Astrocyte (in vitro differentiated cells and primary cell): ENCODE data around the gene MPP7. TPM values are rescaled to one million over a fixed set of nuclear protein-coding genes. Genes with fewer than 3 reads are reported as not detected.

Source experiments
- DNase-seq: peaks from one replicate; pipeline ENCODE4 v3.0.0-alpha.2; 2010; ENCODE audit warnings: low read depth
- FAIRE-seq: peaks from 2 replicates; lab custom pipeline; 2011; peaks lifted over from hg19 to GRCh38; lab: Jason Lieb, UNC
- H2AFZ ChIP-seq: 2 replicates; pipeline ENCODE4 v1.6.0; 2012; ENCODE audit warnings: low read depth, low read length, inconsistent platforms
- H3K27ac ChIP-seq: 2 replicates; pipeline ENCODE4 v1.5.1; 2011; ENCODE audit warnings: low read depth, low read length, inconsistent platforms
- H3K27me3 ChIP-seq: 2 replicates; pipeline ENCODE4 v1.6.0; 2011; ENCODE audit warnings: low read length, inconsistent platforms; ENCODE audit not compliant: insufficient read depth
- H3K36me3 ChIP-seq: 2 replicates; pipeline ENCODE4 v1.5.1; 2011; ENCODE audit warnings: low read length, inconsistent platforms; ENCODE audit not compliant: insufficient read depth
- H3K4me1 ChIP-seq: 2 replicates; pipeline ENCODE4 v1.5.1; 2011; ENCODE audit warnings: low read length, inconsistent platforms; ENCODE audit not compliant: insufficient read depth
- H3K4me2 ChIP-seq: 2 replicates; pipeline ENCODE4 v1.6.0; 2012; ENCODE audit warnings: low read length, inconsistent platforms
- H3K4me3 ChIP-seq: 2 replicates; pipeline ENCODE4 v1.5.1; 2011; ENCODE audit warnings: low read depth, mild to moderate bottlenecking, low read length, inconsistent platforms; ENCODE audit not compliant: insufficient read depth
- H3K79me2 ChIP-seq: 2 replicates; pipeline ENCODE4 v1.6.0; 2012; ENCODE audit warnings: mild to moderate bottlenecking, low read length, inconsistent platforms; ENCODE audit not compliant: insufficient read depth
- H3K9ac ChIP-seq: 2 replicates; pipeline ENCODE4 v1.6.0; 2012; ENCODE audit warnings: mild to moderate bottlenecking, low read length, inconsistent platforms
- H3K9me3 ChIP-seq: 2 replicates; pipeline ENCODE4 v1.5.1; 2012; ENCODE audit warnings: low read depth, mild to moderate bottlenecking, low read length, inconsistent platforms; ENCODE audit not compliant: insufficient read depth
- H4K20me1 ChIP-seq: 2 replicates; pipeline ENCODE4 v1.6.0; 2012; ENCODE audit warnings: low read length, inconsistent platforms; ENCODE audit not compliant: insufficient read depth
- H3K27ac Mint-ChIP-seq: one replicate; pipeline ENCODE4 v1.8.0; 2021; ENCODE audit warnings: mild to moderate bottlenecking, mixed read lengths; ENCODE audit not compliant: unreplicated experiment
- H3K27me3 Mint-ChIP-seq: one replicate; pipeline ENCODE4 v1.8.0; 2021; ENCODE audit warnings: low read depth, mixed read lengths; ENCODE audit not compliant: unreplicated experiment
- H3K36me3 Mint-ChIP-seq: one replicate; pipeline ENCODE4 v1.8.0; 2021; ENCODE audit warnings: low read depth, mixed read lengths; ENCODE audit not compliant: unreplicated experiment
- H3K4me1 Mint-ChIP-seq: one replicate; pipeline ENCODE4 v1.8.0; 2021; ENCODE audit warnings: low read depth, mixed read lengths; ENCODE audit not compliant: unreplicated experiment
- H3K4me3 Mint-ChIP-seq: one replicate; pipeline ENCODE4 v1.8.0; 2021; ENCODE audit warnings: mild to moderate bottlenecking, moderate library complexity, mixed read lengths; ENCODE audit not compliant: unreplicated experiment
- H3K9me3 Mint-ChIP-seq: one replicate; pipeline ENCODE4 v1.8.0; 2021; ENCODE audit warnings: mild to moderate bottlenecking, mixed read lengths; ENCODE audit not compliant: unreplicated experiment
- EZH2 ChIP-seq: IDR thresholded peaks from 2 replicates; pipeline ENCODE4 v1.6.1; 2012; ENCODE audit warnings: mild to moderate bottlenecking, low read length, inconsistent platforms; ENCODE audit not compliant: insufficient read depth
- total RNA-seq: library from RNA; stranded (reverse); gene quantifications from 2 replicates; pipeline ENCODE4 v1.2.1, GENCODE V29; 2021
- TF ChIP-seq, protein P1 (sequence below): IDR thresholded peaks from 2 replicates; pipeline ENCODE4 v1.5.1; 2011; ENCODE audit warnings: low read depth, mild to moderate bottlenecking, inconsistent platforms, low read length, moderate library complexity; ENCODE audit not compliant: insufficient read depth

The MPP7 gene
- total RNA-seq, 1 donor from 2014 or later: 7.1 TPM

GRCh38 chr10:28311104-28311503, 8.2 kb upstream of the MPP7 start:
- no peaks in the 10 kb centered on the region for H3K79me2 ChIP-seq
- H3K4me3 ChIP-seq: no peak overlapping the region
- no peaks in the 10 kb centered on the region for H3K4me1 ChIP-seq
- H3K9me3 ChIP-seq: no peaks in the 10 kb centered on the region
- Mint-ChIP-seq H3K9me3 (no peaks in the 10 kb centered on the region), H3K4me1 (no peaks in the 10 kb centered on the region), H3K27me3 (peaks cover 14% of the 10 kb centered on the region), H3K27ac (no peak overlapping the region), H3K36me3 (peaks cover 2% of the 10 kb centered on the region), H3K4me3 (no peak overlapping the region)
- TF ChIP-seq, protein P1, sequence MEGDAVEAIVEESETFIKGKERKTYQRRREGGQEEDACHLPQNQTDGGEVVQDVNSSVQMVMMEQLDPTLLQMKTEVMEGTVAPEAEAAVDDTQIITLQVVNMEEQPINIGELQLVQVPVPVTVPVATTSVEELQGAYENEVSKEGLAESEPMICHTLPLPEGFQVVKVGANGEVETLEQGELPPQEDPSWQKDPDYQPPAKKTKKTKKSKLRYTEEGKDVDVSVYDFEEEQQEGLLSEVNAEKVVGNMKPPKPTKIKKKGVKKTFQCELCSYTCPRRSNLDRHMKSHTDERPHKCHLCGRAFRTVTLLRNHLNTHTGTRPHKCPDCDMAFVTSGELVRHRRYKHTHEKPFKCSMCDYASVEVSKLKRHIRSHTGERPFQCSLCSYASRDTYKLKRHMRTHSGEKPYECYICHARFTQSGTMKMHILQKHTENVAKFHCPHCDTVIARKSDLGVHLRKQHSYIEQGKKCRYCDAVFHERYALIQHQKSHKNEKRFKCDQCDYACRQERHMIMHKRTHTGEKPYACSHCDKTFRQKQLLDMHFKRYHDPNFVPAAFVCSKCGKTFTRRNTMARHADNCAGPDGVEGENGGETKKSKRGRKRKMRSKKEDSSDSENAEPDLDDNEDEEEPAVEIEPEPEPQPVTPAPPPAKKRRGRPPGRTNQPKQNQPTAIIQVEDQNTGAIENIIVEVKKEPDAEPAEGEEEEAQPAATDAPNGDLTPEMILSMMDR: no peak
- TF ChIP-seq EZH2: no peak
- peaks cover 19% of the 10 kb centered on the region for H3K27me3 ChIP-seq
- FAIRE-seq: no peak
- no peaks in the 10 kb centered on the region for H4K20me1 ChIP-seq
- H3K36me3 ChIP-seq: no peaks in the 10 kb centered on the region
- H2AFZ ChIP-seq: no peak overlapping the region
- no peak overlapping the region for H3K9ac ChIP-seq
- H3K27ac ChIP-seq: no peak overlapping the region
- H3K4me2 ChIP-seq: no peak overlapping the region
- no peak for DNase-seq

DNA sequence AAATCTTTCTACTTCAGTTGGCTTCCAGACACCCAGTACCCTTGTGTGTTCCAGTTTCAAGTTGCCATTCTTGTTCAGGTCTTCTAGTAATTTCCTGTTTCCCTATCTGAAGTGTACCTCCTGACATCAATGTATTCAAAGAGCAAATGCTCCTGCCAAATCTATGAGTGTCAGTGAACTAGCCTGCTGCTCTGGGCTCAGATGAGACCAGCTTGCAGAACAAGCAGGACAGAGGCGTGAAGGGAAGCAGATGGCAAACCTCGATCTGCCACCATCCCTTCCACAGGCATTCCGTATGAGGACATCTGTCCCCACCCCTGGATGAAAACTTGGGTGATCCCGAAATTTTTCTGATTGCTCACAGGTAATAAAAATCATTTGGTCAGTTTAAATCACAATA, 4.4 kb upstream of the MPP7 start:
- Histone ChIP-seq H3K36me3 (no peaks in the 10 kb centered on the region), H3K27me3 (peaks cover 41% of the 10 kb centered on the region), H4K20me1 (no peaks in the 10 kb centered on the region), H3K27ac (no peak overlapping the region), H3K4me2 (no peak overlapping the region), H3K4me3 (no peak overlapping the region), H3K9me3 (no peaks in the 10 kb centered on the region), H3K4me1 (peaks cover under 1% of the 10 kb centered on the region), H2AFZ (no peak overlapping the region), H3K9ac (no peak overlapping the region), H3K79me2 (no peaks in the 10 kb centered on the region)
- H3K4me3 Mint-ChIP-seq: no peak overlapping the region
- H3K36me3 Mint-ChIP-seq: peaks cover 2% of the 10 kb centered on the region
- DNase-seq (no peak), FAIRE-seq (no peak)
- TF ChIP-seq, protein P1: no peak
- TF ChIP-seq EZH2: no peak
- H3K4me1 Mint-ChIP-seq: peaks cover 2% of the 10 kb centered on the region
- H3K27ac Mint-ChIP-seq: no peak overlapping the region
- H3K27me3 Mint-ChIP-seq: peaks cover 28% of the 10 kb centered on the region
- no peaks in the 10 kb centered on the region for H3K9me3 Mint-ChIP-seq

GRCh38 chr10:28305553-28305952, 2.7 kb upstream of the MPP7 start:
- TF ChIP-seq, protein P1: no peak
- TF ChIP-seq EZH2: no peak
- FAIRE-seq (no peak), DNase-seq (no peak)
- Histone ChIP-seq H3K27me3 (peaks cover 41% of the 10 kb centered on the region), H3K9ac (no peak overlapping the region), H3K4me3 (no peak overlapping the region), H3K79me2 (no peaks in the 10 kb centered on the region), H3K4me1 (peaks cover 7% of the 10 kb centered on the region), H2AFZ (no peak overlapping the region), H4K20me1 (no peaks in the 10 kb centered on the region), H3K36me3 (no peaks in the 10 kb centered on the region), H3K27ac (no peak overlapping the region), H3K4me2 (no peak overlapping the region), H3K9me3 (no peaks in the 10 kb centered on the region)
- Mint-ChIP-seq H3K36me3 (peaks cover 2% of the 10 kb centered on the region), H3K4me3 (no peak overlapping the region), H3K9me3 (no peaks in the 10 kb centered on the region), H3K4me1 (peaks cover 6% of the 10 kb centered on the region), H3K27ac (no peak overlapping the region), H3K27me3 (peaks cover 28% of the 10 kb centered on the region)
